ENCODE measurements around the gene SEL1L.

The SEL1L gene

GRCh38 chr14:81533536-81534343 lies at the start of gene SEL1L:
Gene SEL1L (minus strand): TSS chr14:81533853. CDS start chr14:81533744, 109 bp downstream.
- peak within 1 kb of the TSS; percentile 89 for H3K4me3 ChIP-seq (ENCODE audit: control insufficient read depth, low read depth, low read length)
- DNase-seq (ENCODE audit: low read depth), result peak; percentile 99
- TF ChIP-seq CTCF (conservative IDR thresholded peaks at IDR 0.05; ENCODE audit: control insufficient read depth, insufficient read depth, low read depth, low read length), result no peak

GRCh38 chr14:81582420-81582819 lies 48.8 kb upstream of the SEL1L start:
- H3K4me3 ChIP-seq (ENCODE audit: control insufficient read depth, low read depth, low read length), result no peak overlapping the region
- no peak for TF ChIP-seq CTCF (conservative IDR thresholded peaks at IDR 0.05; ENCODE audit: control insufficient read depth, insufficient read depth, low read depth, low read length)
- peak; percentile 2 for DNase-seq (ENCODE audit: low read depth)

GRCh38 chr14:81579115-81579514 lies 45.5 kb upstream of the SEL1L start:
- DNase-seq (ENCODE audit: low read depth), result no peak
- no peak for TF ChIP-seq CTCF (conservative IDR thresholded peaks at IDR 0.05; ENCODE audit: control insufficient read depth, insufficient read depth, low read depth, low read length)
- H3K4me3 ChIP-seq (ENCODE audit: control insufficient read depth, low read depth, low read length), result no peak overlapping the region

GRCh38 chr14:81571437-81571836 lies 37.8 kb upstream of the SEL1L start:
- TF ChIP-seq CTCF (conservative IDR thresholded peaks at IDR 0.05; ENCODE audit: control insufficient read depth, insufficient read depth, low read depth, low read length), result no peak
- no peak for DNase-seq (ENCODE audit: low read depth)
- no peak overlapping the region for H3K4me3 ChIP-seq (ENCODE audit: control insufficient read depth, low read depth, low read length)

- H3K4me3 ChIP-seq (ENCODE audit: control insufficient read depth, low read depth, low read length), result no peak overlapping the region
- DNase-seq (ENCODE audit: low read depth), result peak; percentile 37
- no peak for TF ChIP-seq CTCF (conservative IDR thresholded peaks at IDR 0.05; ENCODE audit: control insufficient read depth, insufficient read depth, low read depth, low read length)
Measured at GRCh38 chr14:81567302-81567701, 33.6 kb upstream of the SEL1L start.

- DNase-seq (ENCODE audit: low read depth), result peak; percentile 18
- TF ChIP-seq CTCF (conservative IDR thresholded peaks at IDR 0.05; ENCODE audit: control insufficient read depth, insufficient read depth, low read depth, low read length), result peak; percentile 44
- no peak overlapping the region for H3K4me3 ChIP-seq (ENCODE audit: control insufficient read depth, low read depth, low read length)
Measured at GRCh38 chr14:81565441-81566290, 32.0 kb upstream of the SEL1L start.
